GM19372 (cell line): ENCODE results near the gene C1QL4.
"Not testable (repeated sequence)": the region's sequence is repeated elsewhere in the genome, so short reads cannot be mapped to it uniquely, and the experiment has no call there.

ENCODE experiments used
- ATAC-seq: cut with Tn5 transposase; IDR thresholded peaks from one replicate; pipeline ENCODE4 v1.9.1; 2021; ENCODE audit warnings: mild to moderate bottlenecking, low read depth, moderate library complexity; ENCODE audit not compliant: unreplicated experiment

The C1QL4 gene

GRCh38 chr12:49334681-49335080, 2.3 kb downstream of the C1QL4 start:
- ATAC-seq, result no peak

- no peak for ATAC-seq
Measured at GRCh38 chr12:49334226-49334625, 2.8 kb downstream of the C1QL4 start.

GRCh38 chr12:49333778-49334177, 3.2 kb downstream of the C1QL4 start:
- not testable (repeated sequence) for ATAC-seq

GRCh38 chr12:49332891-49333371, 4.1 kb downstream of the C1QL4 start:
- no peak for ATAC-seq

- no peak for ATAC-seq
Measured at GRCh38 chr12:49332441-49332861, 4.5 kb downstream of the C1QL4 start.

- ATAC-seq, result no peak
Measured at GRCh38 chr12:49331380-49332222, 5.4 kb downstream of the C1QL4 start.

GRCh38 chr12:49330631-49331379, 6.2 kb downstream of the C1QL4 start:
- no peak for ATAC-seq

- ATAC-seq, result no peak
Measured at GRCh38 chr12:49330032-49330619, 6.9 kb downstream of the C1QL4 start.

- ATAC-seq, result no peak
Measured at GRCh38 chr12:49328816-49329215, 8.2 kb downstream of the C1QL4 start.

GRCh38 chr12:49327887-49328286, 9.1 kb downstream of the C1QL4 start:
- no peak for ATAC-seq

GRCh38 chr12:49327368-49327767, 9.6 kb downstream of the C1QL4 start:
- ATAC-seq, result no peak

GRCh38 chr12:49325606-49326005, 11.4 kb downstream of the C1QL4 start:
- no peak for ATAC-seq

GRCh38 chr12:49323524-49324097, 13.4 kb downstream of the C1QL4 start:
- no peak for ATAC-seq

GRCh38 chr12:49322708-49323523, 14.1 kb downstream of the C1QL4 start, which contains the start of gene TROAP:
TSS of gene TROAP (plus strand) at chr12:49323255. CDS start at chr12:49323609, 354 bp downstream.
- peak; percentile 98 for ATAC-seq

GRCh38 chr12:49322367-49322707, 14.7 kb downstream of the C1QL4 start:
- no peak for ATAC-seq

GRCh38 chr12:49320411-49321103, 16.4 kb downstream of the C1QL4 start:
- ATAC-seq, result not testable (repeated sequence)

- not testable (repeated sequence) for ATAC-seq
Measured at GRCh38 chr12:49317118-49317517, 19.9 kb downstream of the C1QL4 start.

- ATAC-seq, result no peak
Measured at GRCh38 chr12:49314811-49315210, 22.2 kb downstream of the C1QL4 start.

- ATAC-seq, result not testable (repeated sequence)
Measured at GRCh38 chr12:49310451-49311000, 26.5 kb downstream of the C1QL4 start.
